Measurements from ENCODE around the gene PACS1. TPM values are rescaled to one million over a fixed set of nuclear protein-coding genes. Genes with fewer than 3 reads are reported as not detected.

PACS1 gene
- polyA plus RNA-seq, 3 donors: 8.1 to 36.8 (median 12.4) TPM

DNA sequence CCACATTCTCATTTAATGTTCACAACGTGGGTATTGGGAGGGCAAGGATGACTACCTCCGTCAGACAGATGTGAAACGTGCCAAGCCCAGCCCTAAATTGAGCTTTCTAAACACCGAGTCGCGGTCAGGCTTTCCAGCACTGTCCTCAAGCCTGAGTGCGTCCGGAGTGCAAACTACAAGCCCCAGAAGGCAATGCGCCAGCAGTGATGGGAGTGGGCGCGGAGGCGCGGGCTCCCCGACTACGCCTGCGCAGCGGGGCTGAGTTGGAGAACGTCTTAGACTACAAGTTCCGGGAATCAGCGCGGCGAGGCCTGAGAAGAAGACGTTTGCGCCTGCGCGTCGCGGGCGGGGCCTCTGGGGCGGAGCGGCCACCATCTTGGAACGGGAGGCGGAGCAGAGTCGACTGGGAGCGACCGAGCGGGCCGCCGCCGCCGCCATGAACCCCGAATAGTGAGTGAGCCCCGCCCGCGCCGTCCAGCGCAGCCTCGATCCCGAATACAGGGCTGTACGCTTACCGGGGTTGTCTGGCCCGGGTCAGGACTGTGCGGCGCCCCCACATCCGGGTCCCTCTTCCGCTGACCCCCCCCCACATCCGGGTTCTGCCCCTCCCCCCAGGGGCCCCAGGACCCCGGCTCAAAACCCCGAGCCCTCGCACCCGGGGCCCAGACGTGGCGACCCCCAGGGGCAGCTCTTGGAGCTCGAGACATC, 198.3 kb downstream of the PACS1 start, which contains the start of gene RAB1B:
Gene RAB1B, plus strand, starts transcription at position 396 of the 708 bp plus-strand sequence. Its CDS starts 41 bp downstream, at position 437.
- Histone ChIP-seq H3K4me1 (ENCODE audit: control insufficient read depth in 1 of 2, insufficient read depth in 2 of 2, low read length in 2 of 2) (peaks cover 26 to 35% of the 10 kb centered on the region in 2 donors), H3K27ac (ENCODE audit: low read depth in 1 of 2, low read length in 2 of 2) (peak within 1 kb of the TSS; percentile 82 to 85), H3K9me3 (replicated peaks in 1 of 2; ENCODE audit: control insufficient read depth in 1 of 2, insufficient read depth in 1 of 2, low read length in 2 of 2) (no peaks in the 10 kb centered on the region), H3K27me3 (ENCODE audit: control insufficient read depth in 2 of 2, insufficient read depth in 2 of 2, low read length in 2 of 2) (no peaks in the 10 kb centered on the region), H2AFZ (ENCODE audit: insufficient read depth, low read depth, low read length, poor library complexity, severe bottlenecking) (peak within 1 kb of the TSS; percentile 83), H3K4me3 (replicated peaks in 1 of 3; ENCODE audit: low read depth in 2 of 3, low read length in 3 of 3) (peak within 1 kb of the TSS; percentile 80 to 99 (median 97)), H3K36me3 (replicated peaks in 1 of 2; ENCODE audit: control insufficient read depth in 1 of 2, insufficient read depth in 2 of 2, low read length in 2 of 2) (peaks cover 18 to 29% of the 10 kb centered on the region in 2 donors), H4K20me1 (ENCODE audit: insufficient read depth, low read length) (peaks cover 48% of the 10 kb centered on the region), H3K79me2 (ENCODE audit: insufficient read depth, low read length) (peaks cover 41% of the 10 kb centered on the region), H3K9ac (ENCODE audit: insufficient read depth, low read length, poor library complexity, severe bottlenecking) (peak within 1 kb of the TSS; percentile 86), H3K4me2 (replicated peaks; ENCODE audit: extremely low read depth, low read length, poor library complexity, severe bottlenecking) (peak within 1 kb of the TSS; percentile 97)
- under 1% methylated on average over 61 of the region's 64 CpGs for WGBS (ENCODE audit: insufficient coverage)
- Mint-ChIP-seq H3K4me3 (peak within 1 kb of the TSS; percentile 93 to 98), H3K36me3 (peaks cover 24 to 27% of the 10 kb centered on the region in 2 donors), H3K27me3 (ENCODE audit: low read depth in 3 of 3) (peaks cover 0 to 3% (median 3%) of the 10 kb centered on the region in 3 donors), H3K4me1 (peaks cover 33% of the 10 kb centered on the region), H3K9me3 (no peaks in the 10 kb centered on the region), H3K27ac (peak within 1 kb of the TSS; percentile 90 to 99 (median 96))
- DNase-seq: peak; percentile 99 to 100 (median 99)
- TF ChIP-seq, protein P1, sequence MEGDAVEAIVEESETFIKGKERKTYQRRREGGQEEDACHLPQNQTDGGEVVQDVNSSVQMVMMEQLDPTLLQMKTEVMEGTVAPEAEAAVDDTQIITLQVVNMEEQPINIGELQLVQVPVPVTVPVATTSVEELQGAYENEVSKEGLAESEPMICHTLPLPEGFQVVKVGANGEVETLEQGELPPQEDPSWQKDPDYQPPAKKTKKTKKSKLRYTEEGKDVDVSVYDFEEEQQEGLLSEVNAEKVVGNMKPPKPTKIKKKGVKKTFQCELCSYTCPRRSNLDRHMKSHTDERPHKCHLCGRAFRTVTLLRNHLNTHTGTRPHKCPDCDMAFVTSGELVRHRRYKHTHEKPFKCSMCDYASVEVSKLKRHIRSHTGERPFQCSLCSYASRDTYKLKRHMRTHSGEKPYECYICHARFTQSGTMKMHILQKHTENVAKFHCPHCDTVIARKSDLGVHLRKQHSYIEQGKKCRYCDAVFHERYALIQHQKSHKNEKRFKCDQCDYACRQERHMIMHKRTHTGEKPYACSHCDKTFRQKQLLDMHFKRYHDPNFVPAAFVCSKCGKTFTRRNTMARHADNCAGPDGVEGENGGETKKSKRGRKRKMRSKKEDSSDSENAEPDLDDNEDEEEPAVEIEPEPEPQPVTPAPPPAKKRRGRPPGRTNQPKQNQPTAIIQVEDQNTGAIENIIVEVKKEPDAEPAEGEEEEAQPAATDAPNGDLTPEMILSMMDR (IDR thresholded peaks at IDR 0.05): no peak
- intact Hi-C loops (cut with micrococcal nuclease): loop anchor here in 1 of 2 donors (2.0 kb wide), 1 partner anchor 20 kb away; the partner anchor contains the start of gene YIF1A

DNA sequence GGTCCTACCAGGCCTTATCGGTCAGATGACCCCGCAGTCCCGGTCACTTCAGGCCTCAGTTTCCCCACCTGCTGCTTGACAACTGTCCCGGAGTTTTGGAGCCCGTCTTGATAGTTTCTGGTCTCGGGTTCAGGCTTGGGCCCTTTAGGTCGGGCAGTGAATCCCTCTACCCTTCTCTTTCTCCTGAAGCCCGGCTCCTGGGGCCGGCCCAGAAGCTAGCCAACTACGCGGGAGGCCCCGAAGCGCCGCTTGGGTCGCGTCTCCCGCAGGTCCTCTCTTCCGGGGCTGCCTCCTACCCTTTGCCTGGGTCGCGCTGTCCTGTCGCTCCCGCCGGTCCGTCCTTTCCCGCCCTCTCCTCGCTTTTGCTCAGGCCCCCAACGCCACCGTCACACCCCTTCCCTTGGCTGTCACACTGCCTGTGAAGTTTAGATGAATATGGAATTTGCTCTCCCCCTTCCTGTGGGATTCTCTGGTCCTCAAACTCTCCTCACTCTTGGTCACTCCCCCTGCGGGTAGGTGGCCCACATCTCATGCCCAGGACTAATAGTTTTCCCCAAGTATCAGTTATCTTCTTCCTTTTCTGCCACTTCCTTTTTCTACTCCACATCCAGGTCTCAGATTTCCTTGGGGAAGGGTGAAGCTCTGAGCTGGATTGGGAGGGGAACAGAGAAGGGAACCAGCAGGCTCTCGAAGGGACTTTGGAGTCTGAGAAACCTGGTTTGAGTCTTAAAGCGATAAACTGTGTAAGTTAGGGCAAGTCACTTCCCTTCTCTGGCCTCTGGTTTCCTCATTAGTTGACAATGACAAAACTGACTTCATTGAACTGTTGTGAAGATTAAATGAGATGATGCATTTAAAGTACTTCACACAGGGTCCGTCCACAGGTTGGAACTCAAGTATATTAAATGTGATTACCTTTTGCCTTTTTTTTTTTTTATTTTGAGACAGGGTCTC, 199.2 kb downstream of the PACS1 start:
- Histone ChIP-seq H3K9ac (ENCODE audit: insufficient read depth, low read length, poor library complexity, severe bottlenecking) (peak overlapping the region; percentile 86), H3K4me1 (ENCODE audit: control insufficient read depth in 1 of 2, insufficient read depth in 2 of 2, low read length in 2 of 2) (peaks cover 26 to 35% of the 10 kb centered on the region in 2 donors), H4K20me1 (ENCODE audit: insufficient read depth, low read length) (peaks cover 56% of the 10 kb centered on the region), H3K36me3 (replicated peaks in 1 of 2; ENCODE audit: control insufficient read depth in 1 of 2, insufficient read depth in 2 of 2, low read length in 2 of 2) (peaks cover 27 to 37% of the 10 kb centered on the region in 2 donors), H3K79me2 (ENCODE audit: insufficient read depth, low read length) (peaks cover 41% of the 10 kb centered on the region), H3K4me2 (replicated peaks; ENCODE audit: extremely low read depth, low read length, poor library complexity, severe bottlenecking) (peak overlapping the region; percentile 97), H2AFZ (ENCODE audit: insufficient read depth, low read depth, low read length, poor library complexity, severe bottlenecking) (peak overlapping the region; percentile 83), H3K27me3 (ENCODE audit: control insufficient read depth in 2 of 2, insufficient read depth in 2 of 2, low read length in 2 of 2) (no peaks in the 10 kb centered on the region), H3K4me3 (replicated peaks in 1 of 3; ENCODE audit: low read depth in 2 of 3, low read length in 3 of 3) (peak overlapping the region; percentile 80 to 99 (median 97)), H3K27ac (ENCODE audit: low read depth in 1 of 2, low read length in 2 of 2) (peak overlapping the region; percentile 82 to 85), H3K9me3 (replicated peaks in 1 of 2; ENCODE audit: control insufficient read depth in 1 of 2, insufficient read depth in 1 of 2, low read length in 2 of 2) (no peaks in the 10 kb centered on the region)
- Mint-ChIP-seq H3K27me3 (ENCODE audit: low read depth in 3 of 3) (peaks cover 0 to 3% (median 3%) of the 10 kb centered on the region in 3 donors), H3K27ac (peak overlapping the region; percentile 90 to 99 (median 96)), H3K9me3 (no peaks in the 10 kb centered on the region), H3K36me3 (peaks cover 31 to 35% of the 10 kb centered on the region in 2 donors), H3K4me1 (peaks cover 33% of the 10 kb centered on the region), H3K4me3 (peak overlapping the region; percentile 93 to 98)
- TF ChIP-seq, protein P1 (IDR thresholded peaks at IDR 0.05): peak; percentile 52
- WGBS (ENCODE audit: insufficient coverage): 0% methylated on average over 22 of the region's 32 CpGs
- intact Hi-C loops (cut with micrococcal nuclease): loop anchor here in 1 of 2 donors (2.0 kb wide), 1 partner anchor 20 kb away; the partner anchor contains the start of gene YIF1A
- DNase-seq: peak; percentile 24 to 54 (median 47)
